ENCODE data around the gene CAMK2N1. TPM values are rescaled to one million over a fixed set of nuclear protein-coding genes. Genes with fewer than 3 reads are reported as not detected.

Gene CAMK2N1
- total and polyA plus RNA-seq, 2 of the 8 experiments (the other 6 are each of a cell fraction or from before 2014, with no cell fraction given), result 2.3 to 5.6 TPM

GRCh38 chr1:20493839-20494608, 8.0 kb upstream of the CAMK2N1 start (continued):
- TF ChIP-seq SIN3A (conservative IDR thresholded peaks at IDR 0.05 in 1 of 2, IDR thresholded peaks at IDR 0.05 in 1 of 2; ENCODE audit: low read depth in 1 of 2, low read length in 2 of 2), result peak in 1 of 2 experiments; percentile 63; a peak in 1 of 4 replicates
- TF ChIP-seq JUND (IDR thresholded peaks at IDR 0.05; ENCODE audit: low read length), result peak; percentile 59; the same call in 1 of the 2 replicates
- TF ChIP-seq GTF2F1 (IDR thresholded peaks at IDR 0.05; ENCODE audit: borderline replicate concordance, low read depth, low read length), result no peak
- TF ChIP-seq CBX5 (IDR thresholded peaks at IDR 0.05; ENCODE audit: low read depth, low read length), result no peak
- TF ChIP-seq YY1 (IDR thresholded peaks at IDR 0.05; ENCODE audit: low read depth, low read length), result peak; percentile 61; the same call in 1 of the 2 replicates
- no peak for TF ChIP-seq GABPA (IDR thresholded peaks at IDR 0.05; ENCODE audit: borderline replicate concordance, insufficient read depth, low read length)
- TF ChIP-seq E2F6 (IDR thresholded peaks at IDR 0.05), result peak; percentile 80
- peak; percentile 24 for TF ChIP-seq KDM4A (IDR thresholded peaks at IDR 0.05; ENCODE audit: low read depth, low read length, severe bottlenecking)
- TF ChIP-seq TCF12 (IDR thresholded peaks at IDR 0.05; ENCODE audit: low read depth, low read length), result 0 out of 2 replicates have a peak, but pooled peaks have one; percentile 55
- TF ChIP-seq CTCF (IDR thresholded peaks at IDR 0.05; ENCODE audit: control extremely low read depth in 1 of 3, insufficient read depth in 1 of 3, low read depth in 1 of 3, low read length in 3 of 3), result peak; percentile 91 to 99 (median 96)
- TF ChIP-seq TAF7 (optimal IDR thresholded peaks at IDR 0.05; ENCODE audit: borderline replicate concordance, low read depth, low read length), result peak; percentile 42
- TF ChIP-seq ATF3 (IDR thresholded peaks at IDR 0.05; ENCODE audit: insufficient read depth, low read depth, low read length), result no peak
- peak; percentile 46; the same call in 1 of the 2 replicates for TF ChIP-seq CEBPB (IDR thresholded peaks at IDR 0.05; ENCODE audit: low read depth, low read length)
- no peak for TF ChIP-seq JUN (IDR thresholded peaks at IDR 0.05; ENCODE audit: low read depth, low read length)
- peak; percentile 89 for TF ChIP-seq MAX (IDR thresholded peaks at IDR 0.05)
- TF ChIP-seq, protein P1, sequence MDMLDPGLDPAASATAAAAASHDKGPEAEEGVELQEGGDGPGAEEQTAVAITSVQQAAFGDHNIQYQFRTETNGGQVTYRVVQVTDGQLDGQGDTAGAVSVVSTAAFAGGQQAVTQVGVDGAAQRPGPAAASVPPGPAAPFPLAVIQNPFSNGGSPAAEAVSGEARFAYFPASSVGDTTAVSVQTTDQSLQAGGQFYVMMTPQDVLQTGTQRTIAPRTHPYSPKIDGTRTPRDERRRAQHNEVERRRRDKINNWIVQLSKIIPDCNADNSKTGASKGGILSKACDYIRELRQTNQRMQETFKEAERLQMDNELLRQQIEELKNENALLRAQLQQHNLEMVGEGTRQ (IDR thresholded peaks at IDR 0.05; ENCODE audit: low read length), result peak; percentile 68

Data from H1 (cell line).